ENCODE measurements around the gene GABPA.

GABPA gene

GRCh38 chr21:25813917-25814316, 79.1 kb downstream of the GABPA start:
- DNase-seq, result no peak

- DNase-seq, result no peak
Observed at GRCh38 chr21:25818121-25818520, 83.3 kb downstream of the GABPA start.

GRCh38 chr21:25818551-25818950, 83.8 kb downstream of the GABPA start:
- DNase-seq, result no peak

Data from activated CD8-positive, alpha-beta memory T cell treated with anti-CD3 and anti-CD28 coated beads for 24 hours (primary cell).